GM19468 (cell line): ENCODE measurements around the gene GDI2.
"Not testable (repeated sequence)": the region's sequence is repeated elsewhere in the genome, so short reads cannot be mapped to it uniquely, and the experiment has no call there.

Experiments used
- ATAC-seq: cut with Tn5 transposase; IDR thresholded peaks from one replicate; pipeline ENCODE4 v1.9.1; 2021; ENCODE audit warnings: mild to moderate bottlenecking, moderate library complexity, moderate number of reproducible peaks; ENCODE audit not compliant: unreplicated experiment; ENCODE audit errors: extremely low read depth

The GDI2 gene

GRCh38 chr10:5813341-5814109, at the start of gene GDI2:
TSS of gene GDI2 (minus strand) at chr10:5813434. CDS start at chr10:5813258, 176 bp downstream.
- peak; percentile 61 for ATAC-seq

- peak; percentile 93 for ATAC-seq
These were observed 49.2 kb upstream of the GDI2 start for GRCh38 chr10:5862360-5862961.

GRCh38 chr10:5860066-5860465, 46.8 kb upstream of the GDI2 start:
- ATAC-seq, result no peak

- no peak for ATAC-seq
These were observed 45.6 kb upstream of the GDI2 start for GRCh38 chr10:5858811-5859210.

- no peak for ATAC-seq
These were observed 43.4 kb upstream of the GDI2 start for GRCh38 chr10:5856701-5857004.

- ATAC-seq, result no peak
These were observed 42.9 kb upstream of the GDI2 start for GRCh38 chr10:5855979-5856700.

GRCh38 chr10:5854131-5854475, 40.9 kb upstream of the GDI2 start:
- no peak for ATAC-seq

GRCh38 chr10:5846667-5847066, 33.4 kb upstream of the GDI2 start:
- ATAC-seq, result not testable (repeated sequence)

GRCh38 chr10:5844345-5845055, 31.3 kb upstream of the GDI2 start:
- ATAC-seq, result no peak

GRCh38 chr10:5843686-5844344, 30.6 kb upstream of the GDI2 start:
- no peak for ATAC-seq

- no peak for ATAC-seq
These were observed 28.7 kb upstream of the GDI2 start for GRCh38 chr10:5841965-5842364.

GRCh38 chr10:5840314-5841307, 27.4 kb upstream of the GDI2 start:
- ATAC-seq, result peak; percentile 82

GRCh38 chr10:5836181-5836580, 22.9 kb upstream of the GDI2 start:
- ATAC-seq, result not testable (repeated sequence)

- no peak for ATAC-seq
These were observed 22.3 kb upstream of the GDI2 start for GRCh38 chr10:5835446-5836095.

GRCh38 chr10:5833814-5834213, 20.6 kb upstream of the GDI2 start:
- ATAC-seq, result no peak

- ATAC-seq, result no peak
These were observed 19.7 kb upstream of the GDI2 start for GRCh38 chr10:5832946-5833345.

GRCh38 chr10:5831446-5831782, 18.2 kb upstream of the GDI2 start:
- no peak for ATAC-seq

- ATAC-seq, result no peak
These were observed 17.6 kb upstream of the GDI2 start for GRCh38 chr10:5830629-5831445.
